Breast epithelium (tissue), 3 donors: ENCODE results near the gene TMPRSS9.

ENCODE experiments used
- CTCF ChIP-seq, 3 donors: fragments of 450-650 bp; IDR thresholded peaks; one replicate each; pipeline ENCODE4 v1.5.1; 2016 to 2017; ENCODE audit warnings: antibody characterized with exemption in 3 of 3, mild to moderate bottlenecking in 3 of 3, moderate library complexity in 3 of 3
- POLR2A ChIP-seq: fragments of 450-650 bp; IDR thresholded peaks from one replicate; pipeline ENCODE4 v1.6.1; 2016; ENCODE audit warnings: antibody characterized with exemption, mild to moderate bottlenecking, moderate library complexity
- POLR2AphosphoS5 ChIP-seq, 3 donors: sonication (generic); formaldehyde crosslinking; IDR thresholded peaks; one replicate each; pipeline ENCODE4 v1.6.1; 2017; ENCODE audit warnings: antibody characterized with exemption in 3 of 3

- TF ChIP-seq CTCF (IDR thresholded peaks at IDR 0.05): no peak
- no peak for TF ChIP-seq POLR2AphosphoS5 (IDR thresholded peaks at IDR 0.05)
- no peak for TF ChIP-seq POLR2A
Measured at GRCh38 chr19:2428321-2428690, 68.2 kb downstream of the TMPRSS9 start.
